GM12878 (cell line): Measurements from ENCODE around the gene ATP5PB. TPM values are rescaled to one million over a fixed set of nuclear protein-coding genes. Genes with fewer than 3 reads are reported as not detected.

Experiments
- BACH1 ChIP-seq: fragments of 450-650 bp; IDR thresholded peaks from 2 replicates; pipeline ENCODE4 v1.6.1; 2017; ENCODE audit warnings: mild to moderate bottlenecking, borderline replicate concordance
- BCL11A ChIP-seq: IDR thresholded peaks from 2 replicates; pipeline ENCODE4 v1.6.1; 2011; ENCODE audit warnings: low read depth, low read length
- CBFB ChIP-seq: IDR thresholded peaks from 2 replicates; pipeline ENCODE4 v1.6.1; 2016; ENCODE audit warnings: antibody characterized with exemption, low read depth
- DPF2 ChIP-seq: fragments of 450-650 bp; IDR thresholded peaks from 2 replicates; pipeline ENCODE4 v1.6.1; 2017; ENCODE audit warnings: mild to moderate bottlenecking
- FOXK2 ChIP-seq: fragments of 450-650 bp; IDR thresholded peaks from 2 replicates; pipeline ENCODE4 v1.6.1; 2017; ENCODE audit warnings: mild to moderate bottlenecking, moderate library complexity
- GABPA ChIP-seq: IDR thresholded peaks from 2 replicates; pipeline ENCODE4 v1.6.1; 2014; ENCODE audit warnings: antibody characterized with exemption, low read depth, mild to moderate bottlenecking, inconsistent platforms
- LARP7 ChIP-seq: fragments of 450-650 bp; IDR thresholded peaks from 2 replicates; pipeline ENCODE4 v1.6.1; 2017; ENCODE audit warnings: mild to moderate bottlenecking
- MEF2A ChIP-seq: IDR thresholded peaks from 2 replicates; pipeline ENCODE4 v1.6.1; 2011; ENCODE audit warnings: low read depth, mild to moderate bottlenecking, low read length, moderate library complexity; ENCODE audit not compliant: insufficient read depth
- NBN ChIP-seq: fragments of 450-650 bp; IDR thresholded peaks from 2 replicates; pipeline ENCODE4 v1.6.1; 2016
- NFYB ChIP-seq: IDR thresholded peaks from 2 replicates; pipeline ENCODE4 v1.6.1; 2011; ENCODE audit warnings: low read depth, mild to moderate bottlenecking, low read length, improper control_type of control experiment, moderate library complexity; ENCODE audit not compliant: insufficient read depth
- NR2C1 ChIP-seq: fragments of 450-650 bp; IDR thresholded peaks from 2 replicates; pipeline ENCODE4 v1.6.1; 2017; ENCODE audit warnings: antibody characterized with exemption, mild to moderate bottlenecking, moderate library complexity
- NRF1 ChIP-seq: conservative IDR thresholded peaks from 2 replicates; pipeline ENCODE4 v1.6.1; 2011; ENCODE audit warnings: mild to moderate bottlenecking, low read depth, low read length, improper control_type of control experiment
- SREBF2 ChIP-seq: IDR thresholded peaks from 2 replicates; pipeline ENCODE4 v1.6.1; 2012; ENCODE audit warnings: mild to moderate bottlenecking, low read length
- SUPT20H ChIP-seq: IDR thresholded peaks from 2 replicates; pipeline ENCODE4 v1.6.1; 2011; ENCODE audit warnings: low read depth, mild to moderate bottlenecking, low read length, moderate library complexity, borderline replicate concordance; ENCODE audit not compliant: control insufficient read depth
- TBL1XR1 ChIP-seq: IDR thresholded peaks from 2 replicates; pipeline ENCODE4 v1.6.1; 2012; ENCODE audit warnings: low read depth, low read length, improper control_type of control experiment
- TCF7 ChIP-seq: IDR thresholded peaks from 2 replicates; pipeline ENCODE4 v1.6.1; 2014; ENCODE audit warnings: antibody characterized with exemption, borderline replicate concordance
- WRNIP1 ChIP-seq: IDR thresholded peaks from 2 replicates; pipeline ENCODE4 v1.6.1; 2011; ENCODE audit warnings: low read depth, low read length, improper control_type of control experiment, borderline replicate concordance
- ZNF207 ChIP-seq: fragments of 450-650 bp; IDR thresholded peaks from 2 replicates; pipeline ENCODE4 v1.6.1; 2014; ENCODE audit warnings: antibody characterized with exemption, mild to moderate bottlenecking, borderline replicate concordance
- ZNF217 ChIP-seq: fragments of 450-650 bp; IDR thresholded peaks from 2 replicates; pipeline ENCODE4 v1.6.1; 2017; ENCODE audit warnings: antibody characterized with exemption, mild to moderate bottlenecking
- ZNF24 ChIP-seq: fragments of 450-650 bp; IDR thresholded peaks from 2 replicates; pipeline ENCODE4 v1.6.1; 2017; ENCODE audit warnings: antibody characterized with exemption, mild to moderate bottlenecking
- polyA plus RNA-seq, 11 experiments: library from polyadenylated mRNA; depleted of rRNA in 4 of 11; unstranded in 6 of 11; stranded (reverse) in 5 of 11; fragments of >200 nt; fragmentation: Nextera tagmentation in 4 of 11; fragmentation: Illumina TruSeq in 1 of 11; extraction: Ambion mirVana in 4 of 11; extraction: Trizol in 1 of 11; gene quantifications; 1 replicate in 1 of 11; 2 replicates in 10 of 11; pipeline versions ENCODE4 v1.2.1 to v1.2.3, GENCODE V29; 2011 to 2016; ENCODE audit warnings: inconsistent platforms in 2 of 11, missing spikeins in 2 of 11, low read depth in 1 of 11
- total RNA-seq, 4 experiments: library from RNA; depleted of rRNA in 3 of 4; stranded (reverse); fragments of >200 nt in 3 of 4; fragmentation: Illumina TruSeq in 1 of 4; extraction: Trizol in 1 of 4; gene quantifications; 2 replicates each; pipeline versions ENCODE4 v1.2.1 to v1.2.3, GENCODE V29; 2013 to 2021
- TF ChIP-seq, protein P1 (sequence below): fragments of 150-350 bp; IDR thresholded peaks from 2 replicates; pipeline ENCODE4 v1.6.1; 2016; ENCODE audit warnings: low read depth, low read length
- TF ChIP-seq, protein P2 (sequence below): fragments of 450-650 bp; IDR thresholded peaks from 2 replicates; pipeline ENCODE4 v1.6.1; 2017; ENCODE audit warnings: low read depth, mild to moderate bottlenecking, moderate library complexity
- TF ChIP-seq, protein P3 (sequence below): fragments of 450-650 bp; IDR thresholded peaks from 2 replicates; pipeline ENCODE4 v1.6.1; 2017; ENCODE audit warnings: mild to moderate bottlenecking, low read depth, inconsistent platforms; ENCODE audit not compliant: poor library complexity, severe bottlenecking
- TF ChIP-seq, protein P4 (sequence below): fragments of 450-650 bp; IDR thresholded peaks from 2 replicates; pipeline ENCODE4 v1.6.1; 2017; ENCODE audit warnings: borderline replicate concordance

ATP5PB gene
- total and polyA plus RNA-seq, 10 of the 15 experiments (the other 5 are each of a cell fraction or from before 2014, with no cell fraction given) = 380 to 1,760 (median 677) TPM

DNA sequence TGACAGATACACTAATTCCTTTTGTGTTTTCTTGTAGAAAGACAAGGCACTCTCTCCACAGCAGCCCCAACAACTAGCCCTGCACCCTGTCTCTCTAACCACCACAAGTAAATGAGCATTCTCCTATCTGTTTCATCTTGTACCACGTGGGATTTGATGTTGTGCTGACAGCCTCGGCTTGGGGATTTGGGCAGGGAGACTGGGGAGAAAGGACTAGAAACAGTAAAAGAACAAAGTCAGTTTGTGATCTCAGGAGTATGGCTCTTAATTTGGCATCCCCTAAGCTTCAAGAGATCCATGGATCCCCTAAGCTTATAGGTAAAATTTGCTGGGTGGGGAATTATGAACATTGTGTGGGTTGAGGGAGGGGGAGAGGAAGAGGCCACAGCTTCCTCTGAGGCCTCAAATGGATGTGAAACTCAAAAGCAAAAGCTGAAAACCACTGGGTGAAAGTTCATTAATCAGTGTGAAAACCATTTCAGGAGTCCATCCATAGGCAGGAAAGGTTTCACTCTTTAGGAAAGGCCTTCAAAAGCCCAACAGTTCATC is 27.6 kb downstream of the ATP5PB start (continued):
- TF ChIP-seq, protein P1, sequence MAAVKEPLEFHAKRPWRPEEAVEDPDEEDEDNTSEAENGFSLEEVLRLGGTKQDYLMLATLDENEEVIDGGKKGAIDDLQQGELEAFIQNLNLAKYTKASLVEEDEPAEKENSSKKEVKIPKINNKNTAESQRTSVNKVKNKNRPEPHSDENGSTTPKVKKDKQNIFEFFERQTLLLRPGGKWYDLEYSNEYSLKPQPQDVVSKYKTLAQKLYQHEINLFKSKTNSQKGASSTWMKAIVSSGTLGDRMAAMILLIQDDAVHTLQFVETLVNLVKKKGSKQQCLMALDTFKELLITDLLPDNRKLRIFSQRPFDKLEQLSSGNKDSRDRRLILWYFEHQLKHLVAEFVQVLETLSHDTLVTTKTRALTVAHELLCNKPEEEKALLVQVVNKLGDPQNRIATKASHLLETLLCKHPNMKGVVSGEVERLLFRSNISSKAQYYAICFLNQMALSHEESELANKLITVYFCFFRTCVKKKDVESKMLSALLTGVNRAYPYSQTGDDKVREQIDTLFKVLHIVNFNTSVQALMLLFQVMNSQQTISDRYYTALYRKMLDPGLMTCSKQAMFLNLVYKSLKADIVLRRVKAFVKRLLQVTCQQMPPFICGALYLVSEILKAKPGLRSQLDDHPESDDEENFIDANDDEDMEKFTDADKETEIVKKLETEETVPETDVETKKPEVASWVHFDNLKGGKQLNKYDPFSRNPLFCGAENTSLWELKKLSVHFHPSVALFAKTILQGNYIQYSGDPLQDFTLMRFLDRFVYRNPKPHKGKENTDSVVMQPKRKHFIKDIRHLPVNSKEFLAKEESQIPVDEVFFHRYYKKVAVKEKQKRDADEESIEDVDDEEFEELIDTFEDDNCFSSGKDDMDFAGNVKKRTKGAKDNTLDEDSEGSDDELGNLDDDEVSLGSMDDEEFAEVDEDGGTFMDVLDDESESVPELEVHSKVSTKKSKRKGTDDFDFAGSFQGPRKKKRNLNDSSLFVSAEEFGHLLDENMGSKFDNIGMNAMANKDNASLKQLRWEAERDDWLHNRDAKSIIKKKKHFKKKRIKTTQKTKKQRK = no peak
- no peak for TF ChIP-seq FOXK2
- TF ChIP-seq, protein P2, sequence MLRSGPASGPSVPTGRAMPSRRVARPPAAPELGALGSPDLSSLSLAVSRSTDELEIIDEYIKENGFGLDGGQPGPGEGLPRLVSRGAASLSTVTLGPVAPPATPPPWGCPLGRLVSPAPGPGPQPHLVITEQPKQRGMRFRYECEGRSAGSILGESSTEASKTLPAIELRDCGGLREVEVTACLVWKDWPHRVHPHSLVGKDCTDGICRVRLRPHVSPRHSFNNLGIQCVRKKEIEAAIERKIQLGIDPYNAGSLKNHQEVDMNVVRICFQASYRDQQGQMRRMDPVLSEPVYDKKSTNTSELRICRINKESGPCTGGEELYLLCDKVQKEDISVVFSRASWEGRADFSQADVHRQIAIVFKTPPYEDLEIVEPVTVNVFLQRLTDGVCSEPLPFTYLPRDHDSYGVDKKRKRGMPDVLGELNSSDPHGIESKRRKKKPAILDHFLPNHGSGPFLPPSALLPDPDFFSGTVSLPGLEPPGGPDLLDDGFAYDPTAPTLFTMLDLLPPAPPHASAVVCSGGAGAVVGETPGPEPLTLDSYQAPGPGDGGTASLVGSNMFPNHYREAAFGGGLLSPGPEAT = peak; percentile 89
- TF ChIP-seq GABPA = 0 out of 2 replicates have a peak, but pooled peaks have one; percentile 9
- TF ChIP-seq MEF2A = 0 out of 2 replicates have a peak, but pooled peaks have one; percentile 44
- no peak for TF ChIP-seq NFYB
- TF ChIP-seq CBFB = peak; percentile 82
- TF ChIP-seq LARP7 = no peak
- no peak for TF ChIP-seq ZNF24
- TF ChIP-seq, protein P3, sequence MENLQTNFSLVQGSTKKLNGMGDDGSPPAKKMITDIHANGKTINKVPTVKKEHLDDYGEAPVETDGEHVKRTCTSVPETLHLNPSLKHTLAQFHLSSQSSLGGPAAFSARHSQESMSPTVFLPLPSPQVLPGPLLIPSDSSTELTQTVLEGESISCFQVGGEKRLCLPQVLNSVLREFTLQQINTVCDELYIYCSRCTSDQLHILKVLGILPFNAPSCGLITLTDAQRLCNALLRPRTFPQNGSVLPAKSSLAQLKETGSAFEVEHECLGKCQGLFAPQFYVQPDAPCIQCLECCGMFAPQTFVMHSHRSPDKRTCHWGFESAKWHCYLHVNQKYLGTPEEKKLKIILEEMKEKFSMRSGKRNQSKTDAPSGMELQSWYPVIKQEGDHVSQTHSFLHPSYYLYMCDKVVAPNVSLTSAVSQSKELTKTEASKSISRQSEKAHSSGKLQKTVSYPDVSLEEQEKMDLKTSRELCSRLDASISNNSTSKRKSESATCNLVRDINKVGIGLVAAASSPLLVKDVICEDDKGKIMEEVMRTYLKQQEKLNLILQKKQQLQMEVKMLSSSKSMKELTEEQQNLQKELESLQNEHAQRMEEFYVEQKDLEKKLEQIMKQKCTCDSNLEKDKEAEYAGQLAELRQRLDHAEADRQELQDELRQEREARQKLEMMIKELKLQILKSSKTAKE = no peak
- no peak for TF ChIP-seq SREBF2
- no peak for TF ChIP-seq NR2C1
- 0 out of 2 replicates have a peak, but pooled peaks have one; percentile 45 for TF ChIP-seq BCL11A
- TF ChIP-seq, protein P4, sequence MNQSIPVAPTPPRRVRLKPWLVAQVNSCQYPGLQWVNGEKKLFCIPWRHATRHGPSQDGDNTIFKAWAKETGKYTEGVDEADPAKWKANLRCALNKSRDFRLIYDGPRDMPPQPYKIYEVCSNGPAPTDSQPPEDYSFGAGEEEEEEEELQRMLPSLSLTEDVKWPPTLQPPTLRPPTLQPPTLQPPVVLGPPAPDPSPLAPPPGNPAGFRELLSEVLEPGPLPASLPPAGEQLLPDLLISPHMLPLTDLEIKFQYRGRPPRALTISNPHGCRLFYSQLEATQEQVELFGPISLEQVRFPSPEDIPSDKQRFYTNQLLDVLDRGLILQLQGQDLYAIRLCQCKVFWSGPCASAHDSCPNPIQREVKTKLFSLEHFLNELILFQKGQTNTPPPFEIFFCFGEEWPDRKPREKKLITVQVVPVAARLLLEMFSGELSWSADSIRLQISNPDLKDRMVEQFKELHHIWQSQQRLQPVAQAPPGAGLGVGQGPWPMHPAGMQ = no peak
- TF ChIP-seq ZNF207 = no peak
- TF ChIP-seq NRF1 = no peak
- no peak for TF ChIP-seq BACH1
- TF ChIP-seq TCF7 = 0 out of 2 replicates have a peak, but pooled peaks have one; percentile 9
- TF ChIP-seq NBN = peak; percentile 79
- TF ChIP-seq WRNIP1 = no peak
- TF ChIP-seq DPF2 = peak; percentile 83
- no peak for TF ChIP-seq SUPT20H
- peak; percentile 58; the same call in 1 of the 2 replicates for TF ChIP-seq ZNF217
- TF ChIP-seq TBL1XR1 = peak; percentile 30; the same call in 1 of the 2 replicates
